NCI-H2107 (cell line): ENCODE results near the gene MCF2L.
"Not testable (repeated sequence)": the region's sequence is repeated elsewhere in the genome, so short reads cannot be mapped to it uniquely, and the experiment has no call there.

Experiments
- DNase-seq: peaks from one replicate; lab custom pipeline; 2025; lab: John Stamatoyannopoulos, UW

Gene MCF2L

GRCh38 chr13:113096052-113096744, 127.2 kb downstream of the MCF2L start:
- no peak for DNase-seq

- DNase-seq = no peak
Measured at GRCh38 chr13:113096745-113097305, 127.8 kb downstream of the MCF2L start.

GRCh38 chr13:113097651-113098050, 128.6 kb downstream of the MCF2L start:
- no peak for DNase-seq

GRCh38 chr13:113098162-113098732, 129.2 kb downstream of the MCF2L start:
- no peak for DNase-seq

DNA sequence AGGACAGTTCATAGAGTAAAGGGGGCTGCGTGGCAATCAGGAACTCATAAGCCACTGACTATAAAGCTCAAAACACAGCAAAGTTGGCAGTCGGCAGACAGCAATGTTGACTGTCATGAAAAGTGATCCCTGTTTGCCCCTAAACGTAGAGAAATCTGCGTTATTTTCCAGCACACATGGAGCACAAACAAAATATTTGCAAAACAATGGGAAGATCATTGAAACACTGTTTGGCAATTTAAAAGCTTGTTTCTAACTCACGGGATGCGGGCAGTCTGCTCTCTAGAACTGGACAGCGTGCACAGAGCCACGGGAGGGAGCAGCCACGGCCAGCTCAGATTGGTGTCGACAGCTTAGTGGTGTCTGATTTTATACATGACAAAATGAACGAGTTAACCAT, 130.1 kb downstream of the MCF2L start:
- no peak for DNase-seq

GRCh38 chr13:113102302-113102701, 133.3 kb downstream of the MCF2L start:
- DNase-seq = not testable (repeated sequence)

GRCh38 chr13:113102727-113103126, 133.7 kb downstream of the MCF2L start:
- DNase-seq = no peak

- DNase-seq = no peak
Measured at GRCh38 chr13:113103646-113104045, 134.6 kb downstream of the MCF2L start.

DNA sequence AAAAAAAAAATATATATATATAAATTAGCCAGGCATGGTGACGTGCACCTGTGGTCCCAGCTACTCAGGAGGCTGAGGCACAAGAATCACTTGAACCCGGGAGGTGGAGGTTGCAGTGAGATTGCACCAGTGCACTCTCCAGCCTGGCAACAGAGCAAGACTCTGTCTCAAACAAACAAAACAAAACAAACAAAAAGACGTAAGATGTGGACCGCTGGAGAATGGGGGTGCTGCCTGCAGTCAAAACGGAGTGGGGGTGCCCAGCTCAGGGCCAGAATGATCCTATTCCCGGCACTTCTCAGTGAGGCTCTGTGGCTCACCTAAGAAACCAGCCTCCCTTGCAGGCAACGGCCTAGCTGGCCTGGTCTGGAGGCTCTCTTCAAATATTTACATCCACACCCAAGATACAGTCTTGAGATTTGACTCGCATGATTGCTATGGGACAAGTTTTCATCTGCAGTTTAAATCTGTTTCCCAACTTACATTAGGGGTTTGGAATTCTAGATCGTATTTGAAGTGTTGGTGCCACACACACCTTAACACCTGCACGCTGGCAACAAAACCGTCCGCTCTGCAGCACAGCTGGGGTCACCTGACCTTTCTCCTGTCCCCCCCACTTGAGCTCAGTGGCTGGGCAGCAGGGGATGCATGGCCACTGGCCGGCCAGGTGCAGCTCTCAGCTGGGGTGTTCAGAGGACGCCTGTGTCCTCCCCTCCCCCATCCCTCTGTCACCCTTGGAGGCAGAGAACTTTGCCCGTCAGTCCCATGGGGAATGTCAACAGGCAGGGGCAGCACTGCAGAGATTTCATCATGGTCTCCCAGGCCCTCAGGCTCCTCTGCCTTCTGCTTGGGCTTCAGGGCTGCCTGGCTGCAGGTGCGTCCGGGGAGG, 136.3 kb downstream of the MCF2L start, which contains the start of gene F7:
F7 (plus strand) TSS at position 760 of the 889 bp plus-strand sequence; CDS start at position 811, 51 bp downstream.
- no peak for DNase-seq

DNA sequence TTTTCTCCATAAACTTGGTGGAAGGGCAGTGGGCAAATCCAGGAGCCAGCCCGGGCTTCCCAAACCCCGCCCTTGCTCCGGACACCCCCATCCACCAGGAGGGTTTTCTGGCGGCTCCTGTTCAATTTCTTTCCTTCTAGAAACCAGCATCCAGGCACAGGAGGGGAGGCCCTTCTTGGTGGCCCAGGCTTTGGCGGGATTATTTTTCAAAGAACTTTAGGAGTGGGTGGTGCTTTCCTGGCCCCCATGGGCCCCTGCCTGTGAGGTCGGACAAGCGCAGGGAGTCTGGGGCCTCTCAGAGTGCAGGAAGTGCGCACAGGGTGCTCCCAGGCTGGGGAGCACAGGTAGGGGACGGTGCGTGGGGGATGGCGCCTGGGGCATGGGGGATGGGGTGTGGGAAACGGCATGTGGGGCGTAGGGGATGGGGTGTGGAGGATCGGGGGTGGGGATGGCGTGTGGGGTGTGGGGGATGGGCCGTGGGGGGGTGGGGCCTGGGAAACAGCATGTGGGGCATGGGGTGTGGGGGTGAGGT, 137.0 kb downstream of the MCF2L start:
- no peak for DNase-seq

- DNase-seq = no peak
Measured at GRCh38 chr13:113106711-113107351, 137.8 kb downstream of the MCF2L start.

DNA sequence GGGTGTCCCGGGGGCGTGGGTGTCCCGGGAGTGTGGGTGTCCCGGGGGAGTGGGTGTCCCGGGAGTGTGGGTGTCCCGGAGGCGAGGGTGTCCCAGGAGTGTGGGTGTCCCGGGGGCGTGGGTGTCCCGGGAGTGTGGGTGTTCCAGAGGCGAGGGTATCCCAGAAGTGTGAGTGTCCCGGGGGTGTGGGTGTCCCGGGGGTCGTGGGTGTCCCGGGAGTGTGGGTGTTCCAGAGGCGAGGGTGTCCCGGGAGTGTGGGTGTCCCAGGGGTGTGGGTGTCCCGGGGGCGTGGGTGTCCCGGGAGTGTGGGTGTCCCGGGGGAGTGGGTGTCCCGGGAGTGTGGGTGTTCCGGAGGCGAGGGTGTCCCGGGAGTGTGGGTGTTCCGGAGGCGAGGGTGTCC, 139.5 kb downstream of the MCF2L start:
- not testable (repeated sequence) for DNase-seq

- no peak for DNase-seq
Measured at GRCh38 chr13:113109151-113110047, 140.4 kb downstream of the MCF2L start.

GRCh38 chr13:113110048-113110851, 141.2 kb downstream of the MCF2L start:
- no peak for DNase-seq

DNA sequence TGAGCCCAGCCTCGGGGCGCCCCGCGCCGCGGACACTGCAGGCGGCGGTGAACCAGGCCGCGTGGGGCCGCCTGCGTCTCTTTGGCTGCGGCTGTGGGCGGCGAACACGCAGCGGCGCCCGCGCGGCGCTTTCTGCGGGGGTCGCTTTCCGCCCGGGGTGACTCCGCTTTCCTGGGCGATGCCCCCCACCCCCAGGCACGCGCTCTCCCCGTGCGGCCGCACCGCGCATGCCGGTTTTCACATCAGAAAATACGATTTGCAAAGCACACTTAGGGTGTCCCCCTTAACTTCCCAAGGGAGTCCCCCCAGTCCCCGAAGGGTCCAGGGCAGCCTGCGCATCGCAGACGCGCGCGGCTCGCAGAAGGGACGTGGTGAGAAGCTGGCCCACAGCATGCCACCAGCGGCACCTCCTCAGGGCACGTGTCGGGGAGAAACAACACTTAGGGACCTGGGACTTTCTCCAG, 141.9 kb downstream of the MCF2L start:
- no peak for DNase-seq

DNA sequence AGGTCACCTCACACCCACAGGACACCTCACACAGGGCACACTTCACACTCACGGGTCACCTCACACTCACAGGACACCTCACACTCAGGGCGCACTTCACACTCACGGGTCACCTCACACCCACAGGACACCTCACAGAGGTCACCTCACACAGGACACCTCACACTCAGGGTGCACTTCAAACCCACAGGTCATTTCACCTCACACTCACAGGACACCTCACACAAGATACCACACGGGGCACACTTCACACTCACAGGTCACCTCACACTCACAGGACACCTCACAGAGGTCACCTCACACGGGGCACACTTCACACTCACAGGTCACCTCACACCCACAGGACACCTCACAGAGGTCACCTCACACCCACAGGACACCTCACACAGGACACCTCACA, 142.8 kb downstream of the MCF2L start:
- DNase-seq = not testable (repeated sequence)

- DNase-seq = not testable (repeated sequence)
Measured at GRCh38 chr13:113112475-113112874, 143.5 kb downstream of the MCF2L start.

DNA sequence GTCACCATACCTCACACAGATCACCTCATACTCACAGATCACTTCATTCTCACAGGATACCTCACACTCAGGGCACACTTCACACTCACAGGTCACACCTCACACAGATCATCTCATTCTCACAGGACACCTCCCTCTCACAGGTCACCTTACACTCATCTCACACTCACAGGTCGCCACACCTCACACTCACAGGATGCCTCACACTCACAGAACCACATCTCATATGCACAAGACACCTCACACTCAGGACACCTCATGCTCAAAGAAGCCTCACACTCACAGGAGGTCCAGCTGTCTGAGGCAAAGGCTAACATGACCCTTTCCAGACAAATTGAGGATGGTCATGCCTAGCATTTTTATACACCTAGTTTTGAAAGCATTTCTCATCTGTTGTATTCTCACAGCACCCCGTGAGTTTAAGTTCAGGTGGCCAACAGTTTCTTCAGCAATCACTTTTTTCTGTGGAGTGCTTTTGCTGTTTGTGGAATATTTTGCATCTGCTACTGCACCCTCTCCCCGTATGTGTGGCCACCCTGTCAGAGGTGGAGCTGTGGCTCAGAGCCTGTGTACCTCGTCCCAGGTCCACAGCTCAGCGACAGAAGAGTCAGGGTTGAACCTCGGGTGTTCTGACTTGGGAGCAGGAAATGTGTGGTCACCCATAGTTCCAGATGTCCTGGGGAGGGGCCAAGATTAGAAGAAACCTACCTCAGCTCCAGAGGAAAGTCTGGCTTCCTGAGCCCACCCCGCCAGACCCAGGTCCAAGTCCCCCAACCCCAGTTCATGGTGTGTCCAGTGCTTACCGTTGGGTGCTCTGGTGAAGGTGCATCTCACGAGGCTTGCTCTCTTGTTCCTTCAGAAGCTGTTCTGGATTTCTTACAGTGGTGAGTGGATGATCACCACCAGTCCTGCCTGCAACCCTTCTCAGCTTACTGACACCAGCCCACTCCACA, 144.2 kb downstream of the MCF2L start:
- no peak for DNase-seq
